IMR-90 (cell line): ENCODE data around the gene DCAKD.
"Not testable (repeated sequence)": the region's sequence is repeated elsewhere in the genome, so short reads cannot be mapped to it uniquely, and the experiment has no call there.

ENCODE experiments used
- BHLHE40 ChIP-seq: fragments of 150-350 bp; IDR thresholded peaks from 2 replicates; pipeline ENCODE4 v1.6.1; 2016; ENCODE audit warnings: mild to moderate bottlenecking, low read depth, low read length
- CEBPB ChIP-seq: IDR thresholded peaks from 2 replicates; pipeline ENCODE4 v1.6.1; 2012; ENCODE audit warnings: low read depth, low read length, improper control_type of control experiment
- CHD1 ChIP-seq: IDR thresholded peaks from 2 replicates; pipeline ENCODE4 v1.6.1; 2012; ENCODE audit warnings: low read depth, low read length, improper control_type of control experiment
- FOS ChIP-seq: fragments of 150-350 bp; IDR thresholded peaks from 2 replicates; pipeline ENCODE4 v1.6.1; 2016; ENCODE audit warnings: low read depth, low read length
- MAFK ChIP-seq: IDR thresholded peaks from 2 replicates; pipeline ENCODE4 v1.6.1; 2012; ENCODE audit warnings: low read depth, low read length, improper control_type of control experiment
- MXI1 ChIP-seq: IDR thresholded peaks from 2 replicates; pipeline ENCODE4 v1.6.1; 2012; ENCODE audit warnings: low read depth, mild to moderate bottlenecking, low read length, moderate library complexity, borderline replicate concordance
- NFE2L2 ChIP-seq: fragments of 150-350 bp; IDR thresholded peaks from 2 replicates; pipeline ENCODE4 v1.6.1; 2016; ENCODE audit warnings: low read depth, mild to moderate bottlenecking, low read length
- POLR2A ChIP-seq: IDR thresholded peaks from 2 replicates; pipeline ENCODE4 v1.6.1; 2012; ENCODE audit warnings: mild to moderate bottlenecking, low read depth, low read length
- RAD21 ChIP-seq: IDR thresholded peaks from 2 replicates; pipeline ENCODE4 v1.6.1; 2012; ENCODE audit warnings: low read length, improper control_type of control experiment
- RCOR1 ChIP-seq: IDR thresholded peaks from 2 replicates; pipeline ENCODE4 v1.6.1; 2012; ENCODE audit warnings: mild to moderate bottlenecking, low read length, improper control_type of control experiment; ENCODE audit not compliant: insufficient replicate concordance
- RFX5 ChIP-seq: IDR thresholded peaks from 2 replicates; pipeline ENCODE4 v1.8.0; 2012; ENCODE audit warnings: low read depth, mild to moderate bottlenecking, low read length, moderate library complexity
- SMC3 ChIP-seq: fragments of 150-350 bp; IDR thresholded peaks from 2 replicates; pipeline ENCODE4 v1.6.1; 2016; ENCODE audit warnings: low read depth, mild to moderate bottlenecking, antibody characterized with exemption, low read length, moderate library complexity
- TF ChIP-seq, protein P1 (sequence below): conservative IDR thresholded peaks from 2 replicates; pipeline ENCODE4 v1.5.1; 2012; ENCODE audit warnings: mild to moderate bottlenecking, low read depth, low read length, improper control_type of control experiment
- TF ChIP-seq, protein P2 (sequence below): fragments of 150-350 bp; IDR thresholded peaks from 2 replicates; pipeline ENCODE4 v1.6.1; 2017; ENCODE audit warnings: mild to moderate bottlenecking, antibody characterized with exemption, low read length, low read depth

- TF ChIP-seq, protein P1, sequence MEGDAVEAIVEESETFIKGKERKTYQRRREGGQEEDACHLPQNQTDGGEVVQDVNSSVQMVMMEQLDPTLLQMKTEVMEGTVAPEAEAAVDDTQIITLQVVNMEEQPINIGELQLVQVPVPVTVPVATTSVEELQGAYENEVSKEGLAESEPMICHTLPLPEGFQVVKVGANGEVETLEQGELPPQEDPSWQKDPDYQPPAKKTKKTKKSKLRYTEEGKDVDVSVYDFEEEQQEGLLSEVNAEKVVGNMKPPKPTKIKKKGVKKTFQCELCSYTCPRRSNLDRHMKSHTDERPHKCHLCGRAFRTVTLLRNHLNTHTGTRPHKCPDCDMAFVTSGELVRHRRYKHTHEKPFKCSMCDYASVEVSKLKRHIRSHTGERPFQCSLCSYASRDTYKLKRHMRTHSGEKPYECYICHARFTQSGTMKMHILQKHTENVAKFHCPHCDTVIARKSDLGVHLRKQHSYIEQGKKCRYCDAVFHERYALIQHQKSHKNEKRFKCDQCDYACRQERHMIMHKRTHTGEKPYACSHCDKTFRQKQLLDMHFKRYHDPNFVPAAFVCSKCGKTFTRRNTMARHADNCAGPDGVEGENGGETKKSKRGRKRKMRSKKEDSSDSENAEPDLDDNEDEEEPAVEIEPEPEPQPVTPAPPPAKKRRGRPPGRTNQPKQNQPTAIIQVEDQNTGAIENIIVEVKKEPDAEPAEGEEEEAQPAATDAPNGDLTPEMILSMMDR = not testable (repeated sequence)
- TF ChIP-seq POLR2A, FOS, RCOR1, MAFK, CEBPB, BHLHE40, SMC3, RFX5, CHD1, RAD21, MXI1, NFE2L2: not testable (repeated sequence)
- TF ChIP-seq, protein P2, sequence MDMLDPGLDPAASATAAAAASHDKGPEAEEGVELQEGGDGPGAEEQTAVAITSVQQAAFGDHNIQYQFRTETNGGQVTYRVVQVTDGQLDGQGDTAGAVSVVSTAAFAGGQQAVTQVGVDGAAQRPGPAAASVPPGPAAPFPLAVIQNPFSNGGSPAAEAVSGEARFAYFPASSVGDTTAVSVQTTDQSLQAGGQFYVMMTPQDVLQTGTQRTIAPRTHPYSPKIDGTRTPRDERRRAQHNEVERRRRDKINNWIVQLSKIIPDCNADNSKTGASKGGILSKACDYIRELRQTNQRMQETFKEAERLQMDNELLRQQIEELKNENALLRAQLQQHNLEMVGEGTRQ = not testable (repeated sequence)
Measured at GRCh38 chr17:45051720-45052051, 254 bp upstream of the DCAKD start.
